GM12878 (cell line): ENCODE results near the gene TCF7L2. TPM values are rescaled to one million over a fixed set of nuclear protein-coding genes. Genes with fewer than 3 reads are reported as not detected.
"Not testable (repeated sequence)": the region's sequence is repeated elsewhere in the genome, so short reads cannot be mapped to it uniquely, and the experiment has no call there.

ENCODE experiments used
- ATAC-seq: fragments of 200-7000 bp; cut with Tn5 transposase; 3 replicates; pipeline ENCODE4 v1.9.1; 2020; ENCODE audit warnings: mild to moderate bottlenecking, moderate library complexity
- BruUV-seq: library from RNA; stranded (reverse); fragments of 400-500 nt; replicated peaks from 2 replicates; lab custom pipeline; 2021; lab: Mats Ljungman, UMichigan
- CTCF ChIA-PET: fragments of 300-600 bp; sonication (Branson Sonifier 250); formaldehyde crosslinking; extraction: SDS; loops from one replicate; lab custom pipeline; 2021; ENCODE audit warnings: inconsistent platforms; lab: Yijun Ruan, JAX
- POLR2A ChIA-PET: fragments of 350-600 bp; formaldehyde crosslinking; extraction: SDS; loops from one replicate; lab custom pipeline; 2021; ENCODE audit warnings: inconsistent platforms; lab: Charles Lee
- RAD21 ChIA-PET: fragments of 300-600 bp; sonication (Branson Sonifier 250); formaldehyde crosslinking; loops from one replicate; lab custom pipeline; 2023; ENCODE audit warnings: antibody characterized with exemption; ENCODE audit not compliant: unreplicated experiment; lab: Charles Lee
- SMC1A ChIA-PET: fragments of 300-600 bp; sonication (Branson Sonifier 250); formaldehyde crosslinking; loops from one replicate; lab custom pipeline; 2023; ENCODE audit not compliant: unreplicated experiment, uncharacterized antibody; lab: Charles Lee
- DNase-seq: peaks from one replicate; pipeline ENCODE4 v3.0.0-alpha.2; 2011; ENCODE audit warnings: low read depth, low spot score
- FAIRE-seq: peaks from 3 replicates; lab custom pipeline; 2011; peaks lifted over from hg19 to GRCh38; lab: Jason Lieb, UNC
- H2AFZ ChIP-seq: 2 replicates; pipeline ENCODE4 v1.6.0; 2011; ENCODE audit warnings: low read depth, low read length, control low read depth; ENCODE audit not compliant: control insufficient read depth
- H3K27ac ChIP-seq: 2 replicates; pipeline ENCODE4 v1.5.1; 2011; ENCODE audit warnings: control low read depth; ENCODE audit not compliant: control insufficient read depth, insufficient read depth
- H3K27me3 ChIP-seq, 2 experiments: replicated peaks in 1 of 2; 2 replicates each; pipeline versions ENCODE4 v1.6.0 to v1.6.1; 2011; ENCODE audit warnings: low read length in 1 of 2; ENCODE audit not compliant: control insufficient read depth in 2 of 2, insufficient read depth in 2 of 2
- H3K36me3 ChIP-seq, 2 experiments: 2 replicates each; pipeline ENCODE4 v1.5.1; 2011; ENCODE audit warnings: low read length in 1 of 2; ENCODE audit not compliant: control insufficient read depth in 2 of 2, insufficient read depth in 2 of 2
- H3K4me1 ChIP-seq: 2 replicates; pipeline ENCODE4 v1.6.1; 2011; ENCODE audit warnings: mild to moderate bottlenecking, low read length, moderate library complexity, mixed read lengths; ENCODE audit not compliant: control insufficient read depth, insufficient read depth
- H3K4me2 ChIP-seq: 2 replicates; pipeline ENCODE4 v1.6.0; 2011; ENCODE audit warnings: control low read depth; ENCODE audit not compliant: control insufficient read depth, insufficient read depth
- H3K4me3 ChIP-seq: fragments of 200-600 bp; sonication (generic); 2 replicates; pipeline ENCODE4 v1.5.1; 2016
- H3K79me2 ChIP-seq: 2 replicates; pipeline ENCODE4 v1.6.0; 2011; ENCODE audit warnings: low read length; ENCODE audit not compliant: control insufficient read depth, insufficient read depth
- H3K9ac ChIP-seq: 2 replicates; pipeline ENCODE4 v1.8.0; 2011; ENCODE audit warnings: low read length, control low read depth, mixed read lengths; ENCODE audit not compliant: control insufficient read depth, insufficient read depth
- H3K9me3 ChIP-seq: replicated peaks from 3 replicates; pipeline ENCODE4 v1.5.1; 2011; ENCODE audit warnings: mild to moderate bottlenecking, low read length; ENCODE audit not compliant: control insufficient read depth, insufficient read depth
- H4K20me1 ChIP-seq: 2 replicates; pipeline ENCODE4 v1.6.0; 2011; ENCODE audit not compliant: control insufficient read depth, insufficient read depth
- CBX5 ChIP-seq: sonication (generic); IDR thresholded peaks from 2 replicates; pipeline ENCODE4 v1.6.1; 2016; ENCODE audit warnings: low read depth, moderate library complexity, mild to moderate bottlenecking, inconsistent platforms
- IRF4 ChIP-seq: IDR thresholded peaks from 2 replicates; pipeline ENCODE4 v1.6.1; 2011; ENCODE audit warnings: low read depth, low read length
- MTA3 ChIP-seq: IDR thresholded peaks from 2 replicates; pipeline ENCODE4 v1.6.1; 2012; ENCODE audit warnings: low read length, inconsistent platforms, borderline replicate concordance
- NFYB ChIP-seq: IDR thresholded peaks from 2 replicates; pipeline ENCODE4 v1.6.1; 2011; ENCODE audit warnings: low read depth, mild to moderate bottlenecking, low read length, improper control_type of control experiment, moderate library complexity; ENCODE audit not compliant: insufficient read depth
- PML ChIP-seq: IDR thresholded peaks from 2 replicates; pipeline ENCODE4 v1.6.1; 2012; ENCODE audit warnings: low read length, inconsistent platforms
- TCF7 ChIP-seq: IDR thresholded peaks from 2 replicates; pipeline ENCODE4 v1.6.1; 2014; ENCODE audit warnings: antibody characterized with exemption, borderline replicate concordance
- USF2 ChIP-seq: IDR thresholded peaks from 2 replicates; pipeline ENCODE4 v1.6.1; 2011; ENCODE audit warnings: low read depth, low read length, improper control_type of control experiment, borderline replicate concordance
- ZNF622 ChIP-seq: fragments of 450-650 bp; IDR thresholded peaks from 2 replicates; pipeline ENCODE4 v1.6.1; 2017; ENCODE audit warnings: mild to moderate bottlenecking, inconsistent platforms
- ZZZ3 ChIP-seq: IDR thresholded peaks from 2 replicates; pipeline ENCODE4 v1.6.1; 2011; ENCODE audit warnings: low read depth; ENCODE audit not compliant: control insufficient read depth, insufficient read length
- WGBS: methylation state at CpG from one replicate; pipeline ENCODE4 v1.1.6; 2016; ENCODE audit warnings: low lambda C conversion rate; ENCODE audit not compliant: insufficient replicate concordance, insufficient coverage; ENCODE audit errors: missing lambda C conversion rate; 5-methylcytosine and 5-hydroxymethylcytosine counted together
- in situ Hi-C: fragments of 300-500 bp; cut with MboI; formaldehyde crosslinking; loops from 9 replicates; pipeline ENCODE4 v1.14.3; 2018; ENCODE audit warnings: mixed read lengths
- intact Hi-C: fragments of 100-400 bp; cut with micrococcal nuclease; formaldehyde crosslinking; loops from one replicate; pipeline ENCODE4 v1.14.2; 2022; ENCODE audit not compliant: unreplicated experiment
- polyA plus RNA-seq, 11 experiments: library from polyadenylated mRNA; depleted of rRNA in 4 of 11; unstranded in 6 of 11; stranded (reverse) in 5 of 11; fragments of >200 nt; fragmentation: Nextera tagmentation in 4 of 11; fragmentation: Illumina TruSeq in 1 of 11; extraction: Ambion mirVana in 4 of 11; extraction: Trizol in 1 of 11; gene quantifications; 1 replicate in 1 of 11; 2 replicates in 10 of 11; pipeline versions ENCODE4 v1.2.1 to v1.2.3, GENCODE V29; 2011 to 2016; ENCODE audit warnings: inconsistent platforms in 2 of 11, missing spikeins in 2 of 11, low read depth in 1 of 11
- total RNA-seq, 4 experiments: library from RNA; depleted of rRNA in 3 of 4; stranded (reverse); fragments of >200 nt in 3 of 4; fragmentation: Illumina TruSeq in 1 of 4; extraction: Trizol in 1 of 4; gene quantifications; 2 replicates each; pipeline versions ENCODE4 v1.2.1 to v1.2.3, GENCODE V29; 2013 to 2021

TCF7L2 gene
- total and polyA plus RNA-seq, 10 of the 15 experiments (the other 5 are each of a cell fraction or from before 2014, with no cell fraction given): 0.02 to 1.1 (median 0.35) TPM; not detected in 4

GRCh38 chr10:113108948-113109347 lies 158.9 kb downstream of the TCF7L2 start:
- FAIRE-seq (no peak), DNase-seq (no peak), ATAC-seq (no peak)
- no peak overlapping the region for H3K9ac ChIP-seq
- H3K27me3 ChIP-seq: no peaks in the 10 kb centered on the region; a peak in 1 of 4 replicates
- in situ Hi-C loops (no loop called here), intact Hi-C loops (no loop called here)
- 89% methylated on average over 8 of the region's 8 CpGs for WGBS
- H3K79me2 ChIP-seq: no peaks in the 10 kb centered on the region
- RAD21 ChIA-PET: no interaction called here
- H3K4me3 ChIP-seq: no peak overlapping the region
- TF ChIP-seq TCF7 (no peak), USF2 (no peak), ZNF622 (no peak), MTA3 (no peak), PML (no peak), CBX5 (no peak), NFYB (no peak), ZZZ3 (no peak), IRF4 (no peak)
- no peaks in the 10 kb centered on the region for H4K20me1 ChIP-seq
- no TSS peak for BruUV-seq
- H2AFZ ChIP-seq: no peak overlapping the region
- no peak overlapping the region for H3K4me2 ChIP-seq
- no peaks in the 10 kb centered on the region for H3K36me3 ChIP-seq
- no peaks in the 10 kb centered on the region for H3K9me3 ChIP-seq
- no peak overlapping the region for H3K27ac ChIP-seq
- POLR2A ChIA-PET: no interaction called here
- CTCF ChIA-PET: interaction anchor here (1.7 kb wide), 2 partner anchors 9 to 387 kb away, joined by 4 to 7 read pairs; no protein-coding TSS in a partner anchor
- SMC1A ChIA-PET: no interaction called here
- no peaks in the 10 kb centered on the region for H3K4me1 ChIP-seq

- CTCF ChIA-PET: interaction anchor here (1.7 kb wide), 2 partner anchors 10 to 387 kb away, joined by 4 to 7 read pairs; no protein-coding TSS in a partner anchor
- H3K9me3 ChIP-seq, H3K4me3 ChIP-seq, H3K27ac ChIP-seq, H3K79me2 ChIP-seq, H3K4me1 ChIP-seq, FAIRE-seq, H3K27me3 ChIP-seq, intact Hi-C loops, in situ Hi-C loops, H3K9ac ChIP-seq, DNase-seq, SMC1A ChIA-PET, ATAC-seq, H2AFZ ChIP-seq, H3K36me3 ChIP-seq, BruUV-seq, POLR2A ChIA-PET, H4K20me1 ChIP-seq, H3K4me2 ChIP-seq, RAD21 ChIA-PET: not testable (repeated sequence)
- 36% methylated on average over 4 of the region's 4 CpGs for WGBS
Observed at GRCh38 chr10:113109482-113109881, 159.4 kb downstream of the TCF7L2 start.
